Measurements from ENCODE around the gene NPIPB2.

Gene NPIPB2

GRCh38 chr16:11901091-11901490, 40.8 kb downstream of the NPIPB2 start:
- no peak for DNase-seq (ENCODE audit: low read depth in 2 of 2)

- DNase-seq (ENCODE audit: low read depth in 2 of 2), result no peak
These were observed 45.2 kb downstream of the NPIPB2 start for GRCh38 chr16:11896486-11897176.

GRCh38 chr16:11893571-11893970, 48.3 kb downstream of the NPIPB2 start:
- no peak for DNase-seq (ENCODE audit: low read depth in 2 of 2)

- DNase-seq (ENCODE audit: low read depth in 2 of 2), result no peak
These were observed 49.1 kb downstream of the NPIPB2 start for GRCh38 chr16:11892761-11893160.

GRCh38 chr16:11890231-11890965, 51.4 kb downstream of the NPIPB2 start:
- DNase-seq (ENCODE audit: low read depth in 2 of 2), result no peak

GRCh38 chr16:11886881-11887280, 55.0 kb downstream of the NPIPB2 start:
- no peak for DNase-seq (ENCODE audit: low read depth in 2 of 2)

- DNase-seq (ENCODE audit: low read depth in 2 of 2), result no peak
These were observed 57.8 kb downstream of the NPIPB2 start for GRCh38 chr16:11884035-11884434.

- no peak for DNase-seq (ENCODE audit: low read depth in 2 of 2)
These were observed 61.8 kb downstream of the NPIPB2 start for GRCh38 chr16:11880007-11880406.

- DNase-seq (ENCODE audit: low read depth in 2 of 2), result no peak
These were observed 64.5 kb downstream of the NPIPB2 start for GRCh38 chr16:11877374-11877773.

All from activated CD4-positive, alpha-beta T cell treated with anti-CD3 and anti-CD28 coated beads for 24 hours (primary cell).